Amniotic stem cell (primary cell): ENCODE results near the gene ALX4.

Experiments used
- DNase-seq: peaks from one replicate; lab custom pipeline; 2025; lab: John Stamatoyannopoulos, UW

ALX4 gene

DNA sequence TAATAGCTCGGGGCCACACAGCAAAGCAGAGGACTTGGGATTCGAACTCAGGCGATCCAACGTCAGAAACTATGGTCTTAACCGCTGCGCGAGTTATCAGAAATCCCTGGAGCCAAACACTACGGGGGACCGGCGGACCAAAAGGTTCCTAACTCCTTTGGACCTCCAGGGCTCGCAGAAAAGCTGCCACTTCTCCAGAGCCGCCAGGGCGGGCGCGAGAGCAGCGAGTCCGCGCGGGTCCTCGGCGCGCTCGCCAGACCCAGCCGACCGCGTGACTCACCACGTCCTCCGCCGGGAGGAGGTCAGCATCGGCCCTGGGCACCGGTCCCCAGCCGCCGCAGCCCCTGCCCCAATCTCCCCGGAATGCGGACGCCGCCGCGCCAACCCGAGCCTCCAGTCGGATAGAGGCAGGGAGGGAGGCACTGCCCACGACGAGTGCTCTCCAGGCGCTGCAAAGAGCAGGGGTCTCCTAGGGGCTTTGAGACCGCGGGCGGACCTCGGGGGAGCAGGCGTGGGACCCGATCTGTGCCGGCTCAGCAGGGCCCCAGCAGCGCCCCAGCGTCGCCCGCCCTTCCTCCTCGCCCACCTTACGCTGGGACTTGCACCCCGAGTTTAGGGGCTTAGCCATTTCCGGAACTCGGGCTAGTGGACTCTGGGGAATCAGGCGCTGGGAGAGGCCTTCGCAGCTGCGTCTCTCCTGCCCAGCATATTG lies 6.2 kb upstream of the ALX4 start:
- no peak for DNase-seq

DNA sequence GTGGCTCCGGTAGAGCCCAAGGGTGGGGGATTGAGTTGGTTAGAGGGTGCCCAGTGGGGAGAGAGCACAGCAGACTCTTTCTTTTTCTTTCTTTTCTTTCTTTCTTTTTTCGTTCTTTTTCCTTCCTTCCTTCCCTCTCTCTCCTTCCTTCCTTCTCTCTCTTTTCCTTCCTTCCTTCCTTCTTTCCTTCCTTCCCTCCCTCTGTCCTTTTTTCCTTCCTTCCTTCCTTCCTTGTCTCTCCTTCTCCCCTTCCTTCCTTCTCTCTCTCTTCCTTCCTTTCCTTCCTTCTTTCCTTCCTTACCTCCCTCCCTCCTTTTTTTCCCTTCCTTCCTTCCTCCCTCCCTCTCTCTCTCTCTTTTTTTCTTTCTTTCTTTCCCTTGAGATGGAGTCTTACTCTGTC lies 4.8 kb upstream of the ALX4 start:
- no peak for DNase-seq

GRCh38 chr11:44313761-44314489 lies 4.0 kb upstream of the ALX4 start:
- no peak for DNase-seq

- no peak for DNase-seq
Measured at GRCh38 chr11:44312876-44313275, 2.9 kb upstream of the ALX4 start.

- DNase-seq = no peak
Measured at GRCh38 chr11:44311339-44312261, 1.7 kb upstream of the ALX4 start.

DNA sequence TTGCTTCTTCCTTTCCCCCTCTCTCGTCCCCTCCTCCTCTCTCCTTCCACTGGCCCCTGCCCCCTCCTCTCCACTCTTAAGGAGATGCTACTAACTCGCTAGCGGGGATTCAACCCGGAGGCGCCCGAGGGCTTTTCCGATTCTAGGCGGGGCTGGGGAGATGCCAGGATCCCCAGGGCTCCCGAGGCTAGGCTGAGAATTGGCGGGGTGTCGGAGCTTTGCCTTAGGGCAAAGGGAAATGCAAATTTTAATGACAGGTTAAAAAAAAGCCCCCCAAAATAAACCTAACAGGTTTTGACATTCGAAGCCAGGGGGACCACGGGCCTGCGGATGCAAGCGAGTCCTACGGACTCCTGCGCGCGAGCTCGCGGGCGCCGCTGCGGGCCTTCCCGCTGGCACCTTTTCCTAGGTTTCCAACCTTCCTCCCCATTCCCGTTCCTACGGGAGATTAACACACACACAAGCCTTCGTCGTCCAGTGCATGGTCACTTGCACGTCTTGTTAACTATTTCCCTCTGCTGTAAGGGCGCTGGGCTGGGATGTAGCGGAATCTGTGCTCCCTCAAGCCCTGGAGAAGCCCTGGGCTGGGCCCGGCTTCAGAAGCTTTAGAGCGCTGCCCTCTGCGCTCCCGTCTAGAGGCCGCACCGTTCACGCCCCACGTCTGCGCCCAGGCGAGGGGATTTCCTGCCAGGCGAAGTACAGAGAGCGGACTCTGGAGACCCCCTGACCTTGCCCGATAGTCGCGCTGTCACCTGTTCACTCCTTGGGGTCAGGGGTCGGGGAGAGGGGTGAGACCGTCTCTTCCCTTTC lies 729 bp upstream of the ALX4 start:
- no peak for DNase-seq

- no peak for DNase-seq
Measured at GRCh38 chr11:44310206-44310462, 195 bp upstream of the ALX4 start.

- no peak for DNase-seq
Measured at GRCh38 chr11:44308923-44309477, 939 bp downstream of the ALX4 start.

GRCh38 chr11:44308256-44308922 lies 1.6 kb downstream of the ALX4 start:
- DNase-seq = no peak

DNA sequence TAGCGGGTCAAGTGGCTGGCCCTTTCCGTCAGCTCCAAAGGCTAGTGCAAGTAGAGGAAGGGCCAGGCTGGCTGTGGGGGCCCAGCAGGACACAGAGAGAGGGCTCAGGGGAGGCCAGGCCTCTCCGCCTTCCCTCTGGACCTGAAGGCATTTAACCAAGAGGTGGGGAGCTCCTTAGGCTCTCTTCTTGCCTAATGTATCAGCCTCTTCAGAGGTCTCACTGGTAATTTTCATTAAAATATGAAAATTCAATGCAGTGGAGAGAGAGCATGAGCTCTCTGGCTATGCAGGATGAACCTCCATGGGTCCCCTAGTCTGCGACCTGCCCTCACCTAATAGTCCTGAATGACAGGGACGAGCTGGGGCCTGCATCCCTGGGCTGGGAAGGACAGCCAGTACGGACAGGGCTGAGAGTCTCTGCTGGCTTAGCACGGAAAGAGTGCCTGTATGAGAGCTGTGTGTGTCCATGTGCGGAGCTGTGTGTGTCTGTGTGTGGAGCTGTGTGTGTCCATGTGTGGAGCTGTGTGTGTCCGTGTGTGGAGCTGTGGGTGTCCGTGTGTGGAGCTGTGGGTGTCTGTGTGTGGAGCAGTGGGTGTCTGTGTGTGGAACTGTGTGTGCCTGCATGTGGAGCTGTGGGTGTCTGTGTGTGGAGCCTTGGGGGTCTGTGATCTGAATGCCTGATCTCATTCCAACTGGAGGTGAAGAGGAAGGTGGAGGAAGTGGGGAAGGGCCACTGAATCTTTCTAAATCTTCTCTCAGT lies 2.4 kb downstream of the ALX4 start:
- DNase-seq = no peak

GRCh38 chr11:44306918-44307244 lies 3.1 kb downstream of the ALX4 start:
- DNase-seq = no peak

GRCh38 chr11:44306052-44306917 lies 3.7 kb downstream of the ALX4 start:
- DNase-seq = no peak

- DNase-seq = no peak
Measured at GRCh38 chr11:44305470-44306051, 4.4 kb downstream of the ALX4 start.

GRCh38 chr11:44305026-44305469 lies 4.9 kb downstream of the ALX4 start:
- DNase-seq = no peak

DNA sequence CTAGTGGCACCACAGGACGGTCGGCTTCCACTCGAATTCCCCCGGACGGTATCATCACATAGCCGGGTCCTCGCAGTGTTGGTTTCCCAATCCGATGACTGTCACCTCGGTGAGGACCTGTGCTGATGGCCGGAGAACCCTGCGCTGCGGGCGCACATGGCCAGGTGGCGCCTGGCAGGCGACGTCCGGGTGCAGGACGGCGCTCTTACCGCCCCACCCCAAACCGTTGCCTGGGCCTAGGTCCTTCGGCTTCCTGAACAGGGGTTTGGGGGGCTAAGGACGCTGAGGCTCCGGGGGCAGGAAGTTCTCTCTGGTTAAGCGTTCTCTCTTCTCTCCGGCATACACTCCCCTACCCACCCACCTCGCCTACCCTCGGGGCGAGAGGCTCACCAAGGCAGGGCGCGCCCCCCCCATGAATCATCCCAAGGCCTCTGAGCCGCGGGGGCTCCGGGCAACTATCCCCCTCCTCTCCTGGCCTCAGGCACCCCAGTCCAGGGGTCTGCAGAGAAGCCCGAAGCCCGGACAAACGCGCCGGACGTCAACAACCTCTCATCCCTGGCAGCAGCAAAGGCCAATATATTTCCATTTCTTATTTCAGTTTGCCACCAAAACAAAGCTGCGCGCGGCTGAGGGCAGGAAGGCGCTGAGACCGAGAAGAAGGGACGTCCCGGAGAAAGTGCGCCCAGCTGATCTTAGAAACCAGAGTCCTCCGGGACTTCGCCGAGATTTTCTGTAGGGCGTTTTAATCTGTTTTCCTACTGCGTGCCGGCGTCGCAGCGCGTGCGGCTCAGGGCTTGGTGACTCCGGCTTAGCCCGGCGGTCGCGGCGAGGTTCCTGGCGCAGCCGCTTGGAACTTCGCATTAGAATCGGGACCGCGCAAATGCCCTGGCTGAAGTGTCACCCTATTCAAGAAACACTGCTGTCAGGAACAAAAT lies 5.6 kb downstream of the ALX4 start:
- DNase-seq = no peak

- no peak for DNase-seq
Measured at GRCh38 chr11:44303401-44303938, 6.5 kb downstream of the ALX4 start.

DNA sequence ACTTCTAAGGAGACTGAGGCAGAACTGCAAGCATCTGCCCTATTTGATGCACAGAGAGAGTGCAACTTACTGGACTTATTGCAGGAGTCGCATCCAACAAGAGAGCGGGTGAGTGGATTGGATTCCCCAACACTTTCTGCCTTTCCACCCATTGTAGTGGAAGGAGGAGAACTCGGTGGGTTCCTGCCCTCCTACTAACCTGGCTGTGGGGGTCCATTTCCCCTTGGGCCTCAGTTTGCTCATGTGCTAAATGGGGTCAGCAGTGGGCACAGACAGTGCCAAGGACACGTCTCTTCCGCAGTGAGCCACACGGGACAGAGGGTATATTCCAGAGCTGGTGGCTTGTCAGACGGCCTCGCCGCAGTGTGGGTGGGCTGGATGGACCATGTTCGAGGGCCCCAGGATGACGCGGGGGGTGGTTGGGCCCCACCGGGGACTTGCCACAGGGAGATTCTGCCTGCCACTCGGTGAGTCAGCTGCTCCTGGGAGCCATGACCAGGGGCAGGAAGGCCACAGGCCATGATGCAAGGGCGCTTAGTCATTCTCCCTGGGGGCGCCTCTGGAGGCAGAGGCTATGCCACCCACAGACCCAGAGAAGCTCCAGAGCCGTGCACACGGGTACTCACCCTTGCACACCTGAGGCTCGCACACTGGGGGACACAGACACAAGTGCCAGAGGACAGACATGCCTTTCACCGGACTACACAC lies 8.2 kb downstream of the ALX4 start:
- DNase-seq = no peak
